OCI-LY1 (cell line): ENCODE results near the gene C15orf62.

Source experiments
- CTCF ChIP-seq: fragments of 200-600 bp; sonication (generic), shearing (Covaris generic); IDR thresholded peaks from 2 replicates; pipeline ENCODE4 v1.5.1; 2017; ENCODE audit warnings: mild to moderate bottlenecking, antibody characterized with exemption, low read length, moderate library complexity, mixed read lengths
- EZH2 ChIP-seq: fragments of 200-600 bp; sonication (generic), shearing (Covaris generic); IDR thresholded peaks from 2 replicates; pipeline ENCODE4 v1.8.0; 2017; ENCODE audit warnings: borderline replicate concordance, mixed run types, mild to moderate bottlenecking, antibody characterized with exemption, low read length, moderate library complexity, mixed read lengths

- no peak for TF ChIP-seq CTCF
- no peak for TF ChIP-seq EZH2
Observed at GRCh38 chr15:40749151-40749630, 20.6 kb upstream of the C15orf62 start.
